HepG2 (cell line): ENCODE data around the gene EMC9. TPM values are rescaled to one million over a fixed set of nuclear protein-coding genes. Genes with fewer than 3 reads are reported as not detected.

Experiments used
- CHD2 ChIP-seq: IDR thresholded peaks from 2 replicates; pipeline ENCODE4 v1.6.1; 2011; ENCODE audit warnings: low read depth, low read length, improper control_type of control experiment
- ELF4 ChIP-seq: sonication (generic); formaldehyde crosslinking; IDR thresholded peaks from 2 replicates; pipeline ENCODE4 v1.5.0; 2020; ENCODE audit warnings: missing genetic modification reagents, mild to moderate bottlenecking, moderate library complexity, borderline replicate concordance
- JDP2 ChIP-seq: sonication (generic); formaldehyde crosslinking; IDR thresholded peaks from 2 replicates; pipeline ENCODE4 v1.8.1; 2022; ENCODE audit warnings: missing genetic modification reagents, borderline replicate concordance
- POLR2A ChIP-seq, 2 experiments: IDR thresholded peaks; 2 replicates each; pipeline ENCODE4 v1.6.1; 2011; ENCODE audit warnings: low read depth in 2 of 2, low read length in 2 of 2, mild to moderate bottlenecking in 1 of 2, moderate library complexity in 1 of 2; ENCODE audit not compliant: insufficient read depth in 1 of 2
- PRMT3 ChIP-seq: sonication (generic); formaldehyde crosslinking; IDR thresholded peaks from 2 replicates; pipeline ENCODE4 v1.8.1; 2022; ENCODE audit warnings: low read depth, mild to moderate bottlenecking, moderate library complexity, missing genetic modification reagents, borderline replicate concordance
- ZNF572 ChIP-seq: sonication (generic); formaldehyde crosslinking; IDR thresholded peaks from 2 replicates; pipeline ENCODE4 v1.5.1; 2020; ENCODE audit warnings: mild to moderate bottlenecking, missing genetic modification reagents
- ZSCAN30 ChIP-seq: sonication (generic); formaldehyde crosslinking; IDR thresholded peaks from 2 replicates; pipeline ENCODE4 v1.5.0; 2020; ENCODE audit warnings: mild to moderate bottlenecking, missing genetic modification reagents
- polyA plus RNA-seq, 8 experiments: library from polyadenylated mRNA; depleted of rRNA in 3 of 8; stranded (reverse) in 7 of 8; unstranded in 1 of 8; fragments of >200 nt; fragmentation: Illumina TruSeq in 4 of 8; extraction: Trizol in 4 of 8; gene quantifications; 2 replicates each; pipeline versions ENCODE4 v1.2.1 to v1.2.3, GENCODE V29; 2011 to 2016; ENCODE audit warnings: low read depth in 4 of 8, missing spikeins in 1 of 8, mixed read lengths in 1 of 8; ENCODE audit not compliant: insufficient read depth in 1 of 8
- total RNA-seq, 5 experiments: library from RNA; depleted of rRNA; stranded (reverse); fragments of >200 nt; fragmentation: Illumina TruSeq; extraction: Trizol; gene quantifications; 2 replicates each; pipeline ENCODE4 v1.2.3, GENCODE V29; 2016; ENCODE audit warnings: low read depth in 1 of 5
- TF ChIP-seq, protein P1 (sequence below): sonication (generic); formaldehyde crosslinking; IDR thresholded peaks from 2 replicates; pipeline ENCODE4 v1.8.0; 2022; ENCODE audit warnings: missing genetic modification reagents, mild to moderate bottlenecking, moderate library complexity, borderline replicate concordance
- TF ChIP-seq, protein P2 (sequence below): sonication (generic); formaldehyde crosslinking; IDR thresholded peaks from 2 replicates; pipeline ENCODE4 v1.4.0; 2020; ENCODE audit warnings: mild to moderate bottlenecking, missing genetic modification reagents
- TF ChIP-seq, protein P3 (sequence below): sonication (generic); formaldehyde crosslinking; IDR thresholded peaks from 2 replicates; pipeline ENCODE4 v1.5.0; 2020; ENCODE audit warnings: mild to moderate bottlenecking, missing genetic modification reagents, borderline replicate concordance
- TF ChIP-seq, protein P4 (sequence below): sonication (generic); formaldehyde crosslinking; IDR thresholded peaks from 2 replicates; pipeline ENCODE4 v1.4.0; 2020; ENCODE audit warnings: missing genetic modification reagents, borderline replicate concordance

The EMC9 gene
- total and polyA plus RNA-seq, 2 of the 13 experiments (the other 11 are each of a cell fraction or from before 2014, with no cell fraction given), result 60.5 to 78.7 TPM

DNA sequence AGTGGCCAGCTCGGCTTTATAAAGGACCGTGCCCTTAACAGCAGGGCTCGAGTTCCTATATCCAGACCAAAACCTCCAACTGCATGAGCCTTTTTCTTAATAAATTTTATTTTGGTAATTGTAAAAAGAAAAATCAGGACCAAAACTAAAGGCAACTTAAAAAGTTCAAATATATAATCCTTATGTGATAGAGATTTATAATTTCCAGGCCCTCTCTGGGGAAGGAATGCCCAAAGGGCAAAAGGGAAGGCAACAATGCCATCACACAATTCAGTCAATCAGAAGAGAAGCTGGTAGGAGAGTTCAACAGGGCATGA is 47.6 kb upstream of the EMC9 start (continued):
- TF ChIP-seq, protein P1, sequence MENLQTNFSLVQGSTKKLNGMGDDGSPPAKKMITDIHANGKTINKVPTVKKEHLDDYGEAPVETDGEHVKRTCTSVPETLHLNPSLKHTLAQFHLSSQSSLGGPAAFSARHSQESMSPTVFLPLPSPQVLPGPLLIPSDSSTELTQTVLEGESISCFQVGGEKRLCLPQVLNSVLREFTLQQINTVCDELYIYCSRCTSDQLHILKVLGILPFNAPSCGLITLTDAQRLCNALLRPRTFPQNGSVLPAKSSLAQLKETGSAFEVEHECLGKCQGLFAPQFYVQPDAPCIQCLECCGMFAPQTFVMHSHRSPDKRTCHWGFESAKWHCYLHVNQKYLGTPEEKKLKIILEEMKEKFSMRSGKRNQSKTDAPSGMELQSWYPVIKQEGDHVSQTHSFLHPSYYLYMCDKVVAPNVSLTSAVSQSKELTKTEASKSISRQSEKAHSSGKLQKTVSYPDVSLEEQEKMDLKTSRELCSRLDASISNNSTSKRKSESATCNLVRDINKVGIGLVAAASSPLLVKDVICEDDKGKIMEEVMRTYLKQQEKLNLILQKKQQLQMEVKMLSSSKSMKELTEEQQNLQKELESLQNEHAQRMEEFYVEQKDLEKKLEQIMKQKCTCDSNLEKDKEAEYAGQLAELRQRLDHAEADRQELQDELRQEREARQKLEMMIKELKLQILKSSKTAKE (CRISPR knock-in tag), result no peak
- TF ChIP-seq CHD2 (no peak), JDP2 (CRISPR knock-in tag) (no peak), ZNF572 (CRISPR knock-in tag) (no peak), POLR2A (IDR thresholded peaks at IDR 0.05; ENCODE audit: insufficient read depth in 1 of 2, low read depth in 2 of 2, low read length in 2 of 2) (no peak), ZSCAN30 (CRISPR knock-in tag) (no peak), PRMT3 (no peak), ELF4 (CRISPR knock-in tag) (peak; percentile 89; the same call in 1 of the 2 replicates)
- TF ChIP-seq, protein P2, sequence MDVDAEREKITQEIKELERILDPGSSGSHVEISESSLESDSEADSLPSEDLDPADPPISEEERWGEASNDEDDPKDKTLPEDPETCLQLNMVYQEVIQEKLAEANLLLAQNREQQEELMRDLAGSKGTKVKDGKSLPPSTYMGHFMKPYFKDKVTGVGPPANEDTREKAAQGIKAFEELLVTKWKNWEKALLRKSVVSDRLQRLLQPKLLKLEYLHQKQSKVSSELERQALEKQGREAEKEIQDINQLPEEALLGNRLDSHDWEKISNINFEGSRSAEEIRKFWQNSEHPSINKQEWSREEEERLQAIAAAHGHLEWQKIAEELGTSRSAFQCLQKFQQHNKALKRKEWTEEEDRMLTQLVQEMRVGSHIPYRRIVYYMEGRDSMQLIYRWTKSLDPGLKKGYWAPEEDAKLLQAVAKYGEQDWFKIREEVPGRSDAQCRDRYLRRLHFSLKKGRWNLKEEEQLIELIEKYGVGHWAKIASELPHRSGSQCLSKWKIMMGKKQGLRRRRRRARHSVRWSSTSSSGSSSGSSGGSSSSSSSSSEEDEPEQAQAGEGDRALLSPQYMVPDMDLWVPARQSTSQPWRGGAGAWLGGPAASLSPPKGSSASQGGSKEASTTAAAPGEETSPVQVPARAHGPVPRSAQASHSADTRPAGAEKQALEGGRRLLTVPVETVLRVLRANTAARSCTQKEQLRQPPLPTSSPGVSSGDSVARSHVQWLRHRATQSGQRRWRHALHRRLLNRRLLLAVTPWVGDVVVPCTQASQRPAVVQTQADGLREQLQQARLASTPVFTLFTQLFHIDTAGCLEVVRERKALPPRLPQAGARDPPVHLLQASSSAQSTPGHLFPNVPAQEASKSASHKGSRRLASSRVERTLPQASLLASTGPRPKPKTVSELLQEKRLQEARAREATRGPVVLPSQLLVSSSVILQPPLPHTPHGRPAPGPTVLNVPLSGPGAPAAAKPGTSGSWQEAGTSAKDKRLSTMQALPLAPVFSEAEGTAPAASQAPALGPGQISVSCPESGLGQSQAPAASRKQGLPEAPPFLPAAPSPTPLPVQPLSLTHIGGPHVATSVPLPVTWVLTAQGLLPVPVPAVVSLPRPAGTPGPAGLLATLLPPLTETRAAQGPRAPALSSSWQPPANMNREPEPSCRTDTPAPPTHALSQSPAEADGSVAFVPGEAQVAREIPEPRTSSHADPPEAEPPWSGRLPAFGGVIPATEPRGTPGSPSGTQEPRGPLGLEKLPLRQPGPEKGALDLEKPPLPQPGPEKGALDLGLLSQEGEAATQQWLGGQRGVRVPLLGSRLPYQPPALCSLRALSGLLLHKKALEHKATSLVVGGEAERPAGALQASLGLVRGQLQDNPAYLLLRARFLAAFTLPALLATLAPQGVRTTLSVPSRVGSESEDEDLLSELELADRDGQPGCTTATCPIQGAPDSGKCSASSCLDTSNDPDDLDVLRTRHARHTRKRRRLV, result peak; percentile 14
- TF ChIP-seq, protein P3, sequence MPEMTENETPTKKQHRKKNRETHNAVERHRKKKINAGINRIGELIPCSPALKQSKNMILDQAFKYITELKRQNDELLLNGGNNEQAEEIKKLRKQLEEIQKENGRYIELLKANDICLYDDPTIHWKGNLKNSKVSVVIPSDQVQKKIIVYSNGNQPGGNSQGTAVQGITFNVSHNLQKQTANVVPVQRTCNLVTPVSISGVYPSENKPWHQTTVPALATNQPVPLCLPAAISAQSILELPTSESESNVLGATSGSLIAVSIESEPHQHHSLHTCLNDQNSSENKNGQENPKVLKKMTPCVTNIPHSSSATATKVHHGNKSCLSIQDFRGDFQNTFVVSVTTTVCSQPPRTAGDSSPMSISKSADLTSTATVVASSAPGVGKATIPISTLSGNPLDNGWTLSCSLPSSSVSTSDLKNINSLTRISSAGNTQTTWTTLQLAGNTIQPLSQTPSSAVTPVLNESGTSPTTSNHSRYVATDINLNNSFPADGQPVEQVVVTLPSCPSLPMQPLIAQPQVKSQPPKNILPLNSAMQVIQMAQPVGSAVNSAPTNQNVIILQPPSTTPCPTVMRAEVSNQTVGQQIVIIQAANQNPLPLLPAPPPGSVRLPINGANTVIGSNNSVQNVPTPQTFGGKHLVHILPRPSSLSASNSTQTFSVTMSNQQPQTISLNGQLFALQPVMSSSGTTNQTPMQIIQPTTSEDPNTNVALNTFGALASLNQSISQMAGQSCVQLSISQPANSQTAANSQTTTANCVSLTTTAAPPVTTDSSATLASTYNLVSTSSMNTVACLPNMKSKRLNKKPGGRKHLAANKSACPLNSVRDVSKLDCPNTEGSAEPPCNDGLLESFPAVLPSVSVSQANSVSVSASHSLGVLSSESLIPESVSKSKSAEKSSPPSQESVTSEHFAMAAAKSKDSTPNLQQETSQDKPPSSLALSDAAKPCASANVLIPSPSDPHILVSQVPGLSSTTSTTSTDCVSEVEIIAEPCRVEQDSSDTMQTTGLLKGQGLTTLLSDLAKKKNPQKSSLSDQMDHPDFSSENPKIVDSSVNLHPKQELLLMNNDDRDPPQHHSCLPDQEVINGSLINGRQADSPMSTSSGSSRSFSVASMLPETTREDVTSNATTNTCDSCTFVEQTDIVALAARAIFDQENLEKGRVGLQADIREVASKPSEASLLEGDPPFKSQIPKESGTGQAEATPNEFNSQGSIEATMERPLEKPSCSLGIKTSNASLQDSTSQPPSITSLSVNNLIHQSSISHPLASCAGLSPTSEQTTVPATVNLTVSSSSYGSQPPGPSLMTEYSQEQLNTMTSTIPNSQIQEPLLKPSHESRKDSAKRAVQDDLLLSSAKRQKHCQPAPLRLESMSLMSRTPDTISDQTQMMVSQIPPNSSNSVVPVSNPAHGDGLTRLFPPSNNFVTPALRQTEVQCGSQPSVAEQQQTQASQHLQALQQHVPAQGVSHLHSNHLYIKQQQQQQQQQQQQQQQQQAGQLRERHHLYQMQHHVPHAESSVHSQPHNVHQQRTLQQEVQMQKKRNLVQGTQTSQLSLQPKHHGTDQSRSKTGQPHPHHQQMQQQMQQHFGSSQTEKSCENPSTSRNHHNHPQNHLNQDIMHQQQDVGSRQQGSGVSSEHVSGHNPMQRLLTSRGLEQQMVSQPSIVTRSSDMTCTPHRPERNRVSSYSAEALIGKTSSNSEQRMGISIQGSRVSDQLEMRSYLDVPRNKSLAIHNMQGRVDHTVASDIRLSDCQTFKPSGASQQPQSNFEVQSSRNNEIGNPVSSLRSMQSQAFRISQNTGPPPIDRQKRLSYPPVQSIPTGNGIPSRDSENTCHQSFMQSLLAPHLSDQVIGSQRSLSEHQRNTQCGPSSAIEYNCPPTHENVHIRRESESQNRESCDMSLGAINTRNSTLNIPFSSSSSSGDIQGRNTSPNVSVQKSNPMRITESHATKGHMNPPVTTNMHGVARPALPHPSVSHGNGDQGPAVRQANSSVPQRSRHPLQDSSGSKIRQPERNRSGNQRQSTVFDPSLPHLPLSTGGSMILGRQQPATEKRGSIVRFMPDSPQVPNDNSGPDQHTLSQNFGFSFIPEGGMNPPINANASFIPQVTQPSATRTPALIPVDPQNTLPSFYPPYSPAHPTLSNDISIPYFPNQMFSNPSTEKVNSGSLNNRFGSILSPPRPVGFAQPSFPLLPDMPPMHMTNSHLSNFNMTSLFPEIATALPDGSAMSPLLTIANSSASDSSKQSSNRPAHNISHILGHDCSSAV (CRISPR knock-in tag), result no peak
- TF ChIP-seq, protein P4, sequence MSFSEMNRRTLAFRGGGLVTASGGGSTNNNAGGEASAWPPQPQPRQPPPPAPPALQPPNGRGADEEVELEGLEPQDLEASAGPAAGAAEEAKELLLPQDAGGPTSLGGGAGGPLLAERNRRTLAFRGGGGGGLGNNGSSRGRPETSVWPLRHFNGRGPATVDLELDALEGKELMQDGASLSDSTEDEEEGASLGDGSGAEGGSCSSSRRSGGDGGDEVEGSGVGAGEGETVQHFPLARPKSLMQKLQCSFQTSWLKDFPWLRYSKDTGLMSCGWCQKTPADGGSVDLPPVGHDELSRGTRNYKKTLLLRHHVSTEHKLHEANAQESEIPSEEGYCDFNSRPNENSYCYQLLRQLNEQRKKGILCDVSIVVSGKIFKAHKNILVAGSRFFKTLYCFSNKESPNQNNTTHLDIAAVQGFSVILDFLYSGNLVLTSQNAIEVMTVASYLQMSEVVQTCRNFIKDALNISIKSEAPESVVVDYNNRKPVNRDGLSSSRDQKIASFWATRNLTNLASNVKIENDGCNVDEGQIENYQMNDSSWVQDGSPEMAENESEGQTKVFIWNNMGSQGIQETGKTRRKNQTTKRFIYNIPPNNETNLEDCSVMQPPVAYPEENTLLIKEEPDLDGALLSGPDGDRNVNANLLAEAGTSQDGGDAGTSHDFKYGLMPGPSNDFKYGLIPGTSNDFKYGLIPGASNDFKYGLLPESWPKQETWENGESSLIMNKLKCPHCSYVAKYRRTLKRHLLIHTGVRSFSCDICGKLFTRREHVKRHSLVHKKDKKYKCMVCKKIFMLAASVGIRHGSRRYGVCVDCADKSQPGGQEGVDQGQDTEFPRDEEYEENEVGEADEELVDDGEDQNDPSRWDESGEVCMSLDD (CRISPR knock-in tag), result 0 out of 2 replicates have a peak, but pooled peaks have one; percentile 3
